WTC11 (cell line): ENCODE results near the gene CPEB3. TPM values are rescaled to one million over a fixed set of nuclear protein-coding genes. Genes with fewer than 3 reads are reported as not detected.

Source experiments
- ATAC-seq: fragments of 200-7000 bp; cut with Tn5 transposase; 2 replicates; pipeline ENCODE4 v1.10.0; 2021; ENCODE audit warnings: mild to moderate bottlenecking, moderate library complexity
- CTCF ChIA-PET: fragments of 300-600 bp; sonication (Branson Sonifier 250); formaldehyde crosslinking; loops from one replicate; lab custom pipeline; 2021; ENCODE audit warnings: antibody characterized with exemption; lab: Charles Lee
- POLR2A ChIA-PET: fragments of 350-600 bp; sonication (Branson Sonifier 250); formaldehyde crosslinking; loops from one replicate; lab custom pipeline; 2021; ENCODE audit warnings: antibody characterized with exemption; lab: Charles Lee
- DNase-seq: peaks from one replicate; pipeline ENCODE4 v3.0.0; 2021; ENCODE audit warnings: low spot score
- H3K27ac Mint-ChIP-seq: 2 replicates; pipeline ENCODE4 v1.8.0; 2021; ENCODE audit warnings: mixed read lengths
- H3K27me3 Mint-ChIP-seq: 2 replicates; pipeline ENCODE4 v1.8.0; 2021; ENCODE audit warnings: low read depth, mild to moderate bottlenecking, moderate library complexity, mixed read lengths
- H3K36me3 Mint-ChIP-seq: 2 replicates; pipeline ENCODE4 v1.8.0; 2021; ENCODE audit warnings: mixed read lengths
- H3K4me1 Mint-ChIP-seq: 2 replicates; pipeline ENCODE4 v1.8.0; 2022; ENCODE audit warnings: mixed read lengths
- H3K4me3 Mint-ChIP-seq: 2 replicates; pipeline ENCODE4 v1.8.0; 2021; ENCODE audit warnings: mild to moderate bottlenecking, moderate library complexity, mixed read lengths
- H3K9me3 Mint-ChIP-seq: 2 replicates; pipeline ENCODE4 v1.8.0; 2021; ENCODE audit warnings: mixed read lengths
- AR ChIP-seq: fragments of 250-450 bp; sonication (Bioruptor Pico); IDR thresholded peaks from 2 replicates; pipeline ENCODE4 v1.9.0; 2021; ENCODE audit warnings: mild to moderate bottlenecking
- CBFB ChIP-seq: sonication (generic); formaldehyde crosslinking; IDR thresholded peaks from 2 replicates; pipeline ENCODE4 v1.8.1; 2022; ENCODE audit warnings: mild to moderate bottlenecking, low read depth, missing genetic modification reagents
- FOXK1 ChIP-seq: sonication (generic); formaldehyde crosslinking; IDR thresholded peaks from 2 replicates; pipeline ENCODE4 v1.8.0; 2022; ENCODE audit warnings: mild to moderate bottlenecking, moderate library complexity, missing genetic modification reagents
- FOXP1 ChIP-seq: sonication (generic); formaldehyde crosslinking; IDR thresholded peaks from 2 replicates; pipeline ENCODE4 v1.8.0; 2022; ENCODE audit warnings: missing genetic modification reagents, mild to moderate bottlenecking, moderate library complexity, borderline replicate concordance
- GABPB1 ChIP-seq: sonication (generic); formaldehyde crosslinking; IDR thresholded peaks from 2 replicates; pipeline ENCODE4 v1.8.1; 2023; ENCODE audit warnings: mild to moderate bottlenecking, missing genetic modification reagents
- IRF2 ChIP-seq: sonication (generic); formaldehyde crosslinking; IDR thresholded peaks from 2 replicates; pipeline ENCODE4 v1.8.0; 2022; ENCODE audit warnings: low read depth, missing genetic modification reagents, borderline replicate concordance
- KAT7 ChIP-seq: sonication (generic); formaldehyde crosslinking; IDR thresholded peaks from 2 replicates; pipeline ENCODE4 v1.8.1; 2023; ENCODE audit warnings: missing genetic modification reagents, mild to moderate bottlenecking, borderline replicate concordance
- MLX ChIP-seq: sonication (generic); formaldehyde crosslinking; IDR thresholded peaks from 2 replicates; pipeline ENCODE4 v1.8.1; 2023; ENCODE audit warnings: mild to moderate bottlenecking, missing genetic modification reagents, moderate library complexity
- NFATC4 ChIP-seq: fragments of 250-450 bp; sonication (Bioruptor Pico); IDR thresholded peaks from 2 replicates; pipeline ENCODE4 v1.9.0; 2021; ENCODE audit warnings: mild to moderate bottlenecking
- PRRX2 ChIP-seq: fragments of 250-450 bp; sonication (Bioruptor Pico); IDR thresholded peaks from 2 replicates; pipeline ENCODE4 v1.8.0; 2021; ENCODE audit warnings: mild to moderate bottlenecking
- RELA ChIP-seq: sonication (generic); formaldehyde crosslinking; IDR thresholded peaks from 2 replicates; pipeline ENCODE4 v1.8.1; 2022; ENCODE audit warnings: missing genetic modification reagents, mild to moderate bottlenecking, borderline replicate concordance
- RORB ChIP-seq: fragments of 250-450 bp; sonication (Bioruptor Pico); IDR thresholded peaks from 2 replicates; pipeline ENCODE4 v1.9.0; 2021; ENCODE audit warnings: mild to moderate bottlenecking
- SMAD3 ChIP-seq: sonication (generic); formaldehyde crosslinking; IDR thresholded peaks from 2 replicates; pipeline ENCODE4 v1.8.0; 2022; ENCODE audit warnings: missing genetic modification reagents, mild to moderate bottlenecking, borderline replicate concordance
- SP1 ChIP-seq: sonication (generic); formaldehyde crosslinking; conservative IDR thresholded peaks from 2 replicates; pipeline ENCODE4 v1.8.1; 2022; ENCODE audit warnings: missing genetic modification reagents
- TCF7 ChIP-seq: sonication (generic); formaldehyde crosslinking; IDR thresholded peaks from 2 replicates; pipeline ENCODE4 v1.8.0; 2022; ENCODE audit warnings: mild to moderate bottlenecking, low read depth, missing genetic modification reagents, moderate library complexity
- TEAD1 ChIP-seq: sonication (generic); formaldehyde crosslinking; IDR thresholded peaks from 2 replicates; pipeline ENCODE4 v1.8.0; 2022; ENCODE audit warnings: mild to moderate bottlenecking, missing genetic modification reagents
- ZNF121 ChIP-seq: sonication (generic); formaldehyde crosslinking; IDR thresholded peaks from 2 replicates; pipeline ENCODE4 v1.8.0; 2023; ENCODE audit warnings: missing genetic modification reagents
- ZNF219 ChIP-seq: sonication (generic); formaldehyde crosslinking; IDR thresholded peaks from 2 replicates; pipeline ENCODE4 v1.8.0; 2023; ENCODE audit warnings: missing genetic modification reagents, mild to moderate bottlenecking, borderline replicate concordance
- ZNF281 ChIP-seq: sonication (generic); formaldehyde crosslinking; IDR thresholded peaks from 2 replicates; pipeline ENCODE4 v1.8.0; 2023; ENCODE audit warnings: mild to moderate bottlenecking, missing genetic modification reagents
- ZNF512 ChIP-seq: sonication (generic); formaldehyde crosslinking; IDR thresholded peaks from 2 replicates; pipeline ENCODE4 v1.8.1; 2022; ENCODE audit warnings: missing genetic modification reagents, borderline replicate concordance
- ZSCAN18 ChIP-seq: fragments of 250-450 bp; sonication (Bioruptor Pico); IDR thresholded peaks from 2 replicates; pipeline ENCODE4 v2.1.2; 2022; ENCODE audit warnings: mild to moderate bottlenecking, moderate library complexity
- total RNA-seq: library from RNA; stranded (reverse); gene quantifications from 3 replicates; pipeline ENCODE4 v1.2.3, GENCODE V29; 2021
- TF ChIP-seq, protein P1 (sequence below): fragments of 200-600 bp; IDR thresholded peaks from 2 replicates; pipeline ENCODE4 v1.8.0; 2022; ENCODE audit warnings: antibody characterized with exemption

The CPEB3 gene
- total RNA-seq, 1 experiment from 2014 or later, result 2.4 TPM

GRCh38 chr10:92263396-92263795 lies 27.5 kb downstream of the CPEB3 start:
- H3K27ac Mint-ChIP-seq, result no peak overlapping the region

DNA sequence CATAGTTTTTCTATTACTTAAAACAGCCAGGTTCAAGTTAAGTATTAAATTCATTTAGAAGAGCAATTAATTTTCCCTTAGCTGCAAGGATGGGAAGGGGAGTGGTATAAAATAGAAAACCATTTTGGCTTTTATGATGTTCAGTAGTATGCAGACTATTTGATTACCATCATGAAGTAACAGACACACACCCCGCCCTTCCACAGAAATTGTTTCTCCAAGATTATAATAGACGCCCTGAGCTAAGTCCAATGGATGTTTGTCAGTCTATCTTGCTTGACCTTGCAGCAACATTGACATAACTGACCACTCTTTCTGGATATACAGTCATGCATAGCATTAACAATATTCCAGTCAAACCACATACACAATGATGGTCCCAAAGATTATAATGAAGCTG lies 42.3 kb downstream of the CPEB3 start:
- Mint-ChIP-seq H3K27ac (no peak overlapping the region), H3K4me3 (no peak overlapping the region), H3K4me1 (peaks cover 9% of the 10 kb centered on the region), H3K36me3 (no peaks in the 10 kb centered on the region), H3K27me3 (no peaks in the 10 kb centered on the region), H3K9me3 (no peaks in the 10 kb centered on the region)
- DNase-seq (no peak), ATAC-seq (no peak)
- ChIA-PET POLR2A (no interaction called here), CTCF (no interaction called here)
- no peak for TF ChIP-seq KAT7 (CRISPR knock-in tag)
- TF ChIP-seq ZNF121 (CRISPR knock-in tag), result no peak
- no peak for TF ChIP-seq RORB (CRISPR knock-in tag)
- TF ChIP-seq GABPB1, result no peak
- TF ChIP-seq ZNF219 (CRISPR knock-in tag), result no peak
- no peak for TF ChIP-seq SP1 (CRISPR knock-in tag)
- no peak for TF ChIP-seq AR (CRISPR knock-in tag)
- no peak for TF ChIP-seq NFATC4 (CRISPR knock-in tag)
- TF ChIP-seq IRF2 (CRISPR knock-in tag), result no peak
- TF ChIP-seq MLX (CRISPR knock-in tag), result no peak
- TF ChIP-seq FOXP1 (CRISPR knock-in tag), result no peak
- TF ChIP-seq ZSCAN18, result no peak
- TF ChIP-seq PRRX2, result no peak

More at GRCh38 chr10:92263396-92263795, 27.5 kb downstream of the CPEB3 start:
- DNase-seq (no peak), ATAC-seq (no peak)
- H3K9me3 Mint-ChIP-seq, result no peaks in the 10 kb centered on the region
- ChIA-PET POLR2A (interaction anchor here (0.6 kb wide), 1 partner anchor 11 kb away, joined by 3 read pairs; no protein-coding TSS in a partner anchor), CTCF (no interaction called here)
- no peaks in the 10 kb centered on the region for H3K36me3 Mint-ChIP-seq
- H3K27me3 Mint-ChIP-seq, result no peaks in the 10 kb centered on the region
- H3K4me1 Mint-ChIP-seq, result no peaks in the 10 kb centered on the region
- TF ChIP-seq, protein P1, sequence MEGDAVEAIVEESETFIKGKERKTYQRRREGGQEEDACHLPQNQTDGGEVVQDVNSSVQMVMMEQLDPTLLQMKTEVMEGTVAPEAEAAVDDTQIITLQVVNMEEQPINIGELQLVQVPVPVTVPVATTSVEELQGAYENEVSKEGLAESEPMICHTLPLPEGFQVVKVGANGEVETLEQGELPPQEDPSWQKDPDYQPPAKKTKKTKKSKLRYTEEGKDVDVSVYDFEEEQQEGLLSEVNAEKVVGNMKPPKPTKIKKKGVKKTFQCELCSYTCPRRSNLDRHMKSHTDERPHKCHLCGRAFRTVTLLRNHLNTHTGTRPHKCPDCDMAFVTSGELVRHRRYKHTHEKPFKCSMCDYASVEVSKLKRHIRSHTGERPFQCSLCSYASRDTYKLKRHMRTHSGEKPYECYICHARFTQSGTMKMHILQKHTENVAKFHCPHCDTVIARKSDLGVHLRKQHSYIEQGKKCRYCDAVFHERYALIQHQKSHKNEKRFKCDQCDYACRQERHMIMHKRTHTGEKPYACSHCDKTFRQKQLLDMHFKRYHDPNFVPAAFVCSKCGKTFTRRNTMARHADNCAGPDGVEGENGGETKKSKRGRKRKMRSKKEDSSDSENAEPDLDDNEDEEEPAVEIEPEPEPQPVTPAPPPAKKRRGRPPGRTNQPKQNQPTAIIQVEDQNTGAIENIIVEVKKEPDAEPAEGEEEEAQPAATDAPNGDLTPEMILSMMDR, result no peak
- TF ChIP-seq RELA, result no peak
- TF ChIP-seq ZNF512 (CRISPR knock-in tag), result no peak
- TF ChIP-seq ZNF281 (CRISPR knock-in tag), result no peak
- TF ChIP-seq KAT7 (CRISPR knock-in tag), result no peak
- no peak for TF ChIP-seq TEAD1 (CRISPR knock-in tag)
- no peak for TF ChIP-seq TCF7 (CRISPR knock-in tag)
- no peak for TF ChIP-seq RORB (CRISPR knock-in tag)
- no peak for TF ChIP-seq FOXK1
- no peak for TF ChIP-seq SMAD3 (CRISPR knock-in tag)
- TF ChIP-seq CBFB, result no peak
- no peak for TF ChIP-seq PRRX2
- no peak overlapping the region for H3K4me3 Mint-ChIP-seq
